Frontal cortex (tissue), 4 donors: Measurements from ENCODE around the gene GABBR2. TPM values are rescaled to one million over a fixed set of nuclear protein-coding genes. Genes with fewer than 3 reads are reported as not detected.

Experiments used
- DNase-seq, 2 donors: peaks; one replicate each; pipeline ENCODE4 v3.0.0; 2012; ENCODE audit warnings: low spot score in 2 of 2
- FAIRE-seq: peaks from 2 replicates; lab custom pipeline; 2012; peaks lifted over from hg19 to GRCh38; lab: Jason Lieb, UNC
- total RNA-seq: library from RNA; depleted of rRNA; stranded (reverse); fragments of >200 nt; gene quantifications from one replicate; pipeline ENCODE4 v1.2.3, GENCODE V29; 2014
- donor health status: control.
- donor health status: control.
- donor health status: control.

GABBR2 gene
- total RNA-seq: 39.9 TPM

DNA sequence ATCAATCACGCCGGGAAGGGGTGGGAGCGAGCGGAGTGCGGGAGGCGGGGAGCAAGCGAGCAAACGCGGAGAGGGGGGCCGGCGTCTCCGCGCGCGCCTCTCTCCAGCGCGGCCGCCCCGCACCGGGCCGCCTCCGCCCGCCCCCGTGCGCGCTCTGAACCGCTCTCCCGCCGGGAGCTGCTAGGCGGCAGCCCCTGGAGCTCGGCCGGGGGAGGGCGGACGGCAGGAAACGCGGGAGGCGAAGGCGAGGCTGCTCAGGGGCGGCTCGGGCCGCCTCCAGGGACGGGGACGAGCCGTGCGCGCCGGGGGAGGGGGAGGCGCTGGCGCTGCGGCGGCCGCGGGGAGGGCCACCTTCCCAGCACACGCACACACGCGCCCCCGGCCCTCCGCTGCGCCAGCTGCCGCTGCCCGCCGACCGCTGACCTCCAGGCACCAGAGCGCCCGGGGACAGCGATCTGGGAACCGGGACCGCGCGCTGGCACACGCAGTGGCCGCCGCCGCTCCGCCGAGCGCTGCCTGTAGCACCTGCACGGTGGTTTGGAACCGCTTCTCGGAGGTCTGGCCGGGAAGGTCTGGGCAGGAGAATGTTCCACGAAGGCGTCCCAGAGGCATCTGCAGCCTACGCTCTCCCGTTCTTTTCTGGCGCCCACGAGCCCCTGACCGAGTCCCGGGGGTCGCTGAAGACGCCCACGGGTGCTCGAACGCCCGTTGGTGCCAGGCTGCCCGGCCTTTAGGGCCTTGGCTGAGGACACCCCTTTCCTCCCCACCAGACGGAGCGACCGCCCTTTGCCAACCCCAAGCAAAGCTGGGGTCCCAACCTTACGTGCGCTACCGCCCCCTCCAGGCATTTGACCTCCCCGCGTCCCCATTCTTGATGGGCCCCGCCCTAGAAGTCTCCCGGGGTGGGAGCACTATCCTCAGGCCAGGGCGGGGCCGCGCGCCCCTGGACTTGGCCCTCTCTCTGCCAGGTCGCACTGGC lies at the start of gene GABBR2:
TSS of gene GABBR2 (minus strand) at position 3 of the 979 bp plus-strand sequence. CDS start 198 bp downstream, outside the sequence.
- peak in 1 of 2 donors; percentile 14 for DNase-seq
- no peak for FAIRE-seq

DNA sequence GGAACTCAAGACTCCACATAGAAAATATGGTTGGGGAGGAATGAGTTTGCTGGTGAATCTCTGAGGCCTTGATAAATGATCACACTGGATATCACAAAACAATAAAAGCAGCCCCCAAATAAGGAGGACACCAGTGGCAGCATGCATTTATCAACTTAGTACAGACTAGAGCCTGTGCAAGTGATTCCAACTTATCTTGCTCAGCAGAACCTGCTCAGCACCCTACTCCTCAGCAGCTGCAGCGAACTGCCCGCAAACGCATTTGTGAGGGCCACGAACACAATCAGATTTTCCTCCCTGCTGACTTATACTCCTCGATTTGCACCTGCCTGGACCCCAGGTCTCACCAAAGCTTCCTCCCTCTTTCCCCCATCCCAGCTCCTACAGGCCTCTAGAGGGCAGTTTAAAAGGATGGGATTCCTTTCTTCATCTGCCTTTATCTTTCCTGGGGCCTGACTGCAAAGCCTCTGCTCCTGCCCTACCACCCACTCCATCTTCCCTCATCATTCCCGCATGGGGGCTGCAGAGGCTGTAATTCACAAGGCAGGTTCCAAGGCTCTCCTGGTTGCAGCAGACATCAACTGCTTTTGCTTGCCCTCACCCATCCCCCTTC lies 46.4 kb upstream of the GABBR2 start:
- FAIRE-seq (no peak), DNase-seq (no peak)

DNA sequence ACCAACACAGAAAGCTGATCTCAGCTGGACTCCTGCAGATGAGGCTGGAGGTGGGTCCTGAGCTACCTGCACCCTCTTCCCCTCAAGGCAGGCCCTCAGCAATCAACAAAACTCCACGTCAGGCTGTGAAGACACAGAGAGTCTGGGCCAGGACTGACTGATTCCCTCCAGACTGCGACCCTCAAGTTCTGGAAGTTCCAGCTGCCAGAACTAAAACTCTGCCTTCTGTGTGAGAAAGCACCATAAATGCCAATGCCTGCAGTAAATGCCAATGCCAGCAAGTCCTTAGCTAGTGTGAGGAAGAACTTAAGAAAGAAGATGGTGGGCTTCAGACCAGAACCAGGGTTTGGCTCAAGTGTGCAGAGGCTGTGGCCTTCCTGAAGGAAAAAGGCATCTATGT lies 42.5 kb upstream of the GABBR2 start:
- no peak for DNase-seq
- FAIRE-seq: no peak

DNA sequence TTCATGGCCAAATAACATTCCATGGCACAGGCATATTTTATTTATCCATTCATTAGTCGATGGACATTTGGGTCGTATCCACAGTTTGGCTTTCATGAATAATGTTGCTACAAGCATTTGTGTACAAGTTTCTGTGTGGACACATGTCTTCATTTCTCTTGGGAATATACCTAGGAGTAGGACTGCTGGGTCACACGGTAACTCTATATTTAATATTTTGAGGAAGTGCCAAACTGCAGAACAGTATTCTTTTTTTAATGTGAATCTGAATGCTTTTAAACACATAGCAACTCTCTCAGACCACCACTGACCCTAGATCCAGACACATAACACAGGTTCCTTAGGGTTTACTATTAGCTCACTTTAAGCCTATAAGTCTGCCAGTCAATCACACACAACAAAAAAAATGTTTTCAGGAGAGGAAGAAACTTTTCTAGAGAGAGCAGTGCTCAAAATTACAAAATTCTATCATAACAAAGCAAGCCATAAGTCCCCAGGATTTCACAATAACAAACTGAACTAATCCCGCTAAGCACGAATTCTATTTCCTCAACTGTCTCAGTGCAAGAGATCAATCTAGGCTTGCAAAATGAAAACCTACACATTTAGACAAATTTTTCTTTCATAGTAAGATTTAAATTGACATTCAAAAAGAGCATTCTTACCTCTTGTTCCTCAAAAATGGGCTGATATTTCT lies 41.8 kb upstream of the GABBR2 start:
- FAIRE-seq: no peak
- no peak for DNase-seq

DNA sequence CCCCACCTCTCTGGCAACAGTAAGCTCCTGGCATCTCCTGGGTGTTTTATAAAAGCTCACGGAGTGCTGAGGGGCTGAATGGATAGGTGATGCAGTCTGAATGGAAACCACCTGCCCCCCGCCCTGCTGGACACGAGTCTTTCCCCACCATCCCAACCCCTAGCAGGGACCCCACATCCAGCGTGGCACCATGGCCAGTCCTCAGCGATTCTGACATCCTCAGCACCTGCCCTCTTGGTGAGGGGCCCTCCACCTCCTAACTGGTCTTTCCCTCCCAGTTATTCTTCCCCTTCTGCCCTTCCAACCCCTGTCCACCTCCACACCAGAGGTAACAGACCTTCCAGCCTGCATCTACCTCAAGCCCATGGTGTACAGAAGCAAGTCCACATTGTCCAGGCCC lies 38.7 kb upstream of the GABBR2 start:
- FAIRE-seq (no peak), DNase-seq (no peak)

DNA sequence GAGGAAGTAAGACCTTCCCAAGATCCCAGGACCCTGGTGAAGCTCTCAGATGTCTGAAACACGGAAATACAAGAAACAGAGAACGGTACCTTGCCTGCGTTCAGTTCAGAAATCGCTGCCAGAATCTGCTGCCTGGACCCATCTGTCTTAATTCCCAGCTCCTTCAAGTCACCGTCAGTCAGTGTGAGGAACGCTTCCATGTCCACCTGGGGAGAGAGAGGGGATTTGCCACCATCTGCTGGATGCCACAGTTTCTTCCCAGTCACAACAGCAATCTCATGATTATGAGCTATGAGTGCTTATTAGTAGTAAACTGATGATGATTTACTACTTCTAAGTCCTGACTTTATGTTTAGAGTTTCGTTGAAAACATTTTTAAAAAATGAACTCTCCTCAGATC lies 36.7 kb upstream of the GABBR2 start:
- DNase-seq (no peak), FAIRE-seq (no peak)

DNA sequence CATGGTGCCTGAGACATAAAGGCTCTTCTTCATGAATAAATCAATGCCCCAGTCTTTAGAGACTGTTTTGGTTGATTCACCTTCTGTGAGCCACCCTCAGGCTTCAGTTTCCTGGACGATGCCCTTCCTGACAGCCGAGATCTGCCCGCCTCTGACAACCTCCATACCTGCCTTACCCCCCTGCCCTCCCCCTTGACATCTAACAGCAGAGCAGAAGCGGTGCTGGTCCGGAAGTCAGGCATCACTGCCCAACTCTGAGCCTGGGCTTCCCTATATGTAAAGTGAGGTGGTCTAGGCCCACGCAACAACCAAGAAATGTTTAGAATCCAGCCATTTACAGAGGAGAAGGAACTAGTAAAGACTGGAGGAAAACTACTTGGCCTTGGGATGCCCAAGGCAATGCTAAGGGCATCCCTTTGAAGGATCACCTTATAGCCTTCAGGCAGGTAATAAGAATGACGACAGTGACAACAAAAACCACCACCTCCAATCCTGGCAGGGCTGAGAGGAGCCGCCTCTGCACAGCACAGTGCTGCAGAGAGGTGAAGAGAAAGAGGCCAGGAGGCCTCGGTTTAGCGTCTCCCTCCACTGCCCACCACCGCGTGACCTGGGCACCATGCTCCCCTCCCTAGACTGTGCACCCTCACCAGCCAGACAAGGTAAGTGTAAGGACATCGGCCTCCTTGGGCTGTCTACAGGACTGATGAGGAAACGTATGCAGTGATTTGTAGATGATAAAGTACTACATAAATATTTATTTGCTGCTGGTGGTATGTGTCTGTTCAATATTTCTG lies 35.3 kb upstream of the GABBR2 start:
- no peak for FAIRE-seq
- no peak for DNase-seq

DNA sequence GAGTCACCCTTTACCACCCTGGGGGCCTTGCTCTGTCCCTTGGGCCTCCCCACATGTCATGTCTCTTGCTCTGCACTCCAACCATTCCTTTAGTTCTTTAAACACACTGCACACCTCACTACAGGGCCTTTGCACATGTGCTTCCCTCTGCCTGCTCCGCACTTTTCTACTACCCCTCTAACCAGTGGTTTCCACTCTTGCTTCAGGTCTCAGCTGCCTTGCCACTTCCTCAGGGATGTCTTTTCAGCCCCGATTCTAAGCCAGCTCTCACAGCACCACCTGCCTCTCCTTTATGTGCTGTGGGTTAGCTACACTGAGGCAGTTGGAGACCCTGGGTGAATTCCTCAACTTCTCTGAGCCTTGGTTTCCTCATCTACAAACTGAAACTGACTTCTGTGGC lies 34.6 kb upstream of the GABBR2 start:
- FAIRE-seq: no peak
- no peak for DNase-seq

DNA sequence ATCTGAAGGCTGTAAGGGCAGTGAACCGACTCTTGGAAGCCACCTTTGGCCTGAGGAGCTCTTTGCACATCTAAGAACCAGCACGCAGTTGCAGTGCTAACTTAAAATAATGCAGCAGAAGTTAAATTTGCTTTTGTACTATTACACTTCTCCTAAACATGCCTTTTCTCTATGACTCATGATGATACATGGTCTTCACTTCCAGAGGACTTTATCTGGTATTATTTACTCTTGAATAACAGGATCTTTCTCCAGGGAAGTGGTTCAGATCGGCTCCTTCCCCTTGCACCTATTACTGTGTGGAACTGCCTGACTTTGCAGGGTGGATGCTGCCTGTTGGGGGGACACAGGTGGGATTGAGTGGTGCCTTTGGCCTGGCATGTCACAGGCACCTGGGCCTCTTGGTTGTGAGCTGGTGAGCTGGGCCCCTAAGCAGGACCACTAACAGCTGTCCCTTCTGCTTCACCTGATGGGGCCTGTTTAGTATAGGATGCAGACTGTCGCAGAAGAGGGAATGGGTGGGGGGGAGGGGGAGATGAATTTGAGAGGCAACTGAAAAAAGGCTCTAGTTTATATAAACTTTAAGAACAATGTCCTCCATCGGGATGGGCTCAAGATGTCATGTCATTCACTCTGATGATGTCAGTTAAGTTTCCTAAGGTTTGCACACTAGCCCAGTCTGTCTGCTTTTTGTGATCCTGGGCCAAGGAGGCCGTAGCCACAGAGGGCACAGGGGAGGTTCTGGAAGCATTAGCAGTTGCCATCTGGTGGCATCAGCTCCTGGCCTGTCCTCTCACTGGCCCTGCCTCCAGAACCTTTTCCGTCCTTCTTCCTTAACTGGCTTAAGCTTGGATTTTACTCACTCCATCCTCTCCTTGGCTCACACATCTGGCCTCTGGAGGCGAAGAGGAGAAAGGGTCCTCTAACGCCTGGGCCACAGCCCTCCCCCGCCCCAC lies 33.9 kb upstream of the GABBR2 start:
- FAIRE-seq (no peak), DNase-seq (no peak)

DNA sequence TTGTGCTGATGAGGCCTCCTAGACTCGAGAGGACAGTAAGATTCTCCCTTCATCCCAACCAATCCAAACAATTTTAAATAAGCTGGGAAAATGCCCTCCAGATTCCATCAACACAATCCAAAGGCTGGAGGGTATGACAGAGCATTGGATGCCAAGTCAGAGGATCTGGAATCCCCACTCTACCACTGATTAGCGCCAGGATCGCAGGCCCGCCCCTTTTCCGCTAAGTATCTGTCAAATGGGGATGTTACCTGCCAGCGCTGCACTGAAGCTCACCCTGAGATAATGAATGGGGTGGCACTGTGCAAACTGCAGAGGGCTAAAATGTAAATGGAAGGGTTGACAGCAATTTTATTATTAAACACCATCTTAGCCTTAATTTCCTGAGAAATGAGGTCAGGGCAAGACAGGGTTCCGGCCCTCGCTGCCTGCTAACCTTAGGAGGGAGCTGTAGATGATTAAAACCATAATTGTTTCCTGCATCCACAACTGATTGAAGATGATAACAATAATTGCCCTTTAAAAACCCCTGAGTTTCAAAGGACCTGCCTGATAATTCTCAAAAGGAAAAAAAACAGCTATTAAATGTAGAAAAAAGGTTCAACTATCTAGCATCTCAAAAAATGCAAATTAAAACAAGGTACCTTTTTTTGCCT lies 31.6 kb upstream of the GABBR2 start:
- DNase-seq: no peak
- FAIRE-seq: no peak

DNA sequence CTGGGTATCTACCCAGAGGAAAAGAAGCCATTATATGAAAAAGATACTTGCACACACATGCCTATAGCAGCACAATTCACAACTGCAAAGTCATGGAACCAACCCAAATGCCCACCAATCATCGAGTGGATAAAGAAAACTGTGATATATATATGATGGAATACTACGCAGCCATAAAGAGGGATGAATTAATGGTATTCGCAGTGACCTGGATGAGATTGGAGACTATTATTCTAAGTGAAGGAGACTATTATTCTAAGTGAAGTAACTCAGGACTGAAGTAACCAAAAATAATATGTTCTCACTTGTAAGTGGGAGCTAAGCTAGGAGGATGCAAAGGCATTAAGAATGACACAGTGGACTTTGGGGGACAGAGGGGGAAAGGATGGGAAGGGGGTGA lies 30.0 kb upstream of the GABBR2 start:
- DNase-seq (no peak), FAIRE-seq (no peak)

DNA sequence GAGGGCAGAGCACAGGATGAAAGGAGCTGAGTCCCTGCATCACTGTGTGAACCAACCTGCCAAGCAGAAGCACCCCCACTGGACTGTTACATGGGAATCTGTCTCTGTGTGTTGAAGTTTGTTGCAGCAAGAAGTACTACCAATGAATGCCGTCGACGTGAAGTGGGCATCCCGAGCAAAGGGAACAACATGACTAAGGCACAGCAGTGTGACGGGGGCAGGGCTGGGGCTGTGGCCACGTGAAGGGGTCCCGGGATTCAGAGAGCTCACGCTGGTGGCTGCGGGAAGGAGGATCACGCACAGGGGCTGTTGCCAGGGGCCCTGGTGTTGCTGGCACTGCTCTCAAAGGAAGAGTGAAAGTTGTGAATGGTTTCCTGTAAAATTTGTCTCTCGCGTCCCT lies 27.5 kb upstream of the GABBR2 start:
- DNase-seq: no peak

DNA sequence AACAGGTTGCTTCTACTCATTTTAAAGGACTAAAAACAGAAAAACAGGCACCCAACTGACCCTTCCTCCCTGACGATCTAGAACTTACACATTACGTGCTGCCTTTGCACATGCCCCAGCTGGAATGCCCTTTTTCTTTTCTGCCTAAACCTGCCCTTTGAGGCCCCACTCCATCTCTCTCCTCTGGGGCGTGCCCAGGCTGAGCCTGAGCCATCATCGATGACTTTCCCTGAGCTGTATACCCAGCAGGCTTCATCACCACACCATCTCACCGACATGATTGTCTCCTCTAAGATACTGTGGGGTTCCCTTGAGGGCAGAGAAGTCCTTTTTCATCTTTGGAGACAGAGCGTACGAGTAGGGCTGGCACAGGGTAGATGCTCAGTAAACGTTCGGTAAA lies 24.1 kb upstream of the GABBR2 start:
- DNase-seq (no peak), FAIRE-seq (no peak)

More for the DNA sequence above, 27.5 kb upstream of the GABBR2 start:
- no peak for FAIRE-seq

DNA sequence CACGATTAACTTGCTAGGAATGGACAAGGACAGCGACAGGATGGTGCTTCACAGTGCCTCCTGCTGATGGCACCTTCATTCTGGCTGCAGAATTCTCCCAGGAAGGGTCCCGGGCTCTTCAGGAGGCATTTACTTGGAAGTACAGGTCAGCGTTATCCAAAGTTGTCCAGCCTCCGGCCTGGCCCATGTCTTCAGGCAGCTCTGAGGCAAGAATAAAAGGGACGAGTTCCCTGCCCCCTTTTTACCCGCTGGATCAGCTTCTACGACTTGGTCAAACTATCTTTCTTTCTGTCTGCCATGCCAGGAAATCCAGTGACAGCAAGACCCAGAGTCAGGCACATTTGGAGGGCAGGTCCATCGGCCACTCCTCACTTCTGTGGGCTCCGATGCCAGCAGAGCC lies 23.4 kb upstream of the GABBR2 start:
- no peak for FAIRE-seq
- no peak for DNase-seq

DNA sequence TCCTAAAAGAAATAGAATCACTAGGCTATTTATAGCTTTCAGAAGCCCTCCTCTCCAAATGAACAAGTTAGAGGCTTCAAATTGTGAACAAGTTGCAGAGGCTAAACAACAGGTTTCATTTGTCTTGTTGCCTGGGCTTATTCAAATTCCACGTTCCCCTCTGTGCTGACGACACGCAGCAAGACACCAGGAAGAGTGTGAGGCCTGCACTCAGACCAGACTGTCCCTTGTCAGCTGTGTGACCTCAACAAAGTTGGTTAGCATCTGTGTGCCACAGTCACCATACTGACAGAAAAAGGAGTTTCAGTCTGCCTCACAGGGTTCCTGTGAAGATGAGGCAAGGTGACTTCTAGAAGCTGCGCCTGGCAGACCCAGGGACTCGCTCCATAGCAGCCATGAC lies 22.1 kb upstream of the GABBR2 start:
- FAIRE-seq (no peak), DNase-seq (no peak)

DNA sequence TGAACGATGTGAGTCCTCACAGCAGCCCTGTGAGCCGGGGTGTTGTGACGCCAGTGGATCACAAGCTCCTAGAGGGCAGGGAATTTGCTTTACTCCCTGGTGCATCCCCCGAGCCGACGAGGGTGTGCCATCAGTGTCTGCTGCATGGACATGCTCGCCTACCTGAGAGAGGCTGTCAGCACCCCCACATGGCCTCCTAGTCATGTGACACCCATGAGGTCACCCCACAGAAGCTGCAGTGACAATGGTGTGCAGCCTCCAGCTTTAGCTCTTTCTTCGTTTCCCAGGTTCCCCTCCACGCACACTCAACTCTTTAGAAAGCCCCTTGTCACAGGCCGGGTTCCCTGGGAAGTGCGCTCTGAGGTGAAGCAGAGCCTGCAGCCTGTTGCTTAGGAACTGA lies 19.8 kb upstream of the GABBR2 start:
- DNase-seq (no peak), FAIRE-seq (no peak)

DNA sequence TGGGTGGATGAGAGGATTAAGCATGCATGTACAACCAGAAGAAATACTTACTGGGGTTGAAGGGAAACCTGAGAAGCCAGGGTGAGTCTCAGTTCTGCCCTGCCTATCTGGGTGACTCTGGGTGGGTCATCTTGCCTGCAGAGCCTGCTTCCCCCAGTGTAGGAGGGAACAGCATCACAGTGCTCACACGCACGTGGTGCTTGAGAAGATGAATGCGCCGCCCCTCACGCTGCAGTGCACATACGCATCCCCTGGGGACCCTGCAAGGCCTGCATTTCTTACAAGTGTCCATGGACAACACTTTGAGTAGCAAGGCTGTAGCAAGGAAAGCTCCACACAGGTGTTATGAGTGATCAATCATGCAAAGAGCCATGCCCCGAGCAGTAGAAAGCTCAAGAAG lies 18.7 kb upstream of the GABBR2 start:
- DNase-seq: no peak
- no peak for FAIRE-seq

DNA sequence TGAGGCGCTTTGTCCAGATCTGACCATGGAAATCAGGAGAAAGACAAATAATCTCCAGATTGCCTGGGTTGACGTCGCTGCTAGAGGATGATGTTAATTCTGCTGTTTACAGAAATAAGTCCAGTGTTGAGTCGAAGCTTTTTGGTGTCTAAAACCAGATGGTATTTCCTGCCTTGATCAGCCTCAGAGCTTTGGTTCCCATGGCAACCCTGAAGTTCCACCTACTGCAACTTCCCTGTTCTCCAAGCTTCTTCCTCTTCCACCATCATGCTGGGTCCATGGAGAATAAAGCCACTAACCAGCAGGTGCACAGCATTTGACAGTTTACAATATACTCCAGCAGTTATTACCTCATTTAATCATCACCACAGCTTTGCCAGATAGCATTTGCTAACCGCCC lies 18.0 kb upstream of the GABBR2 start:
- peak in 1 of 2 donors; percentile 48 for DNase-seq
- no peak for FAIRE-seq
